ENCODE data around the gene SREK1IP1.

- TF ChIP-seq CTCF (IDR thresholded peaks at IDR 0.05; ENCODE audit: low read depth, low read length), result no peak
- TF ChIP-seq EZH2phosphoT487 (IDR thresholded peaks at IDR 0.05; ENCODE audit: low read depth), result no peak
These were observed 4.5 kb downstream of the SREK1IP1 start for GRCh38 chr5:64763948-64764503.
